HG03442 (cell line): Measurements from ENCODE around the gene PCSK2.

Experiments
- ATAC-seq: cut with Tn5 transposase; IDR thresholded peaks from one replicate; pipeline ENCODE4 v1.9.1; 2021; ENCODE audit warnings: mild to moderate bottlenecking, moderate library complexity; ENCODE audit not compliant: unreplicated experiment

PCSK2 gene

GRCh38 chr20:17327185-17328148, 100.6 kb downstream of the PCSK2 start:
- no peak for ATAC-seq

- no peak for ATAC-seq
These were observed 108.1 kb downstream of the PCSK2 start for GRCh38 chr20:17334932-17335331.

- ATAC-seq, result no peak
These were observed 112.2 kb downstream of the PCSK2 start for GRCh38 chr20:17339000-17339399.

GRCh38 chr20:17343091-17343490, 116.3 kb downstream of the PCSK2 start:
- ATAC-seq, result no peak

GRCh38 chr20:17343656-17344452, 117.0 kb downstream of the PCSK2 start:
- no peak for ATAC-seq

GRCh38 chr20:17344790-17345189, 118.0 kb downstream of the PCSK2 start:
- ATAC-seq, result no peak

GRCh38 chr20:17345321-17345720, 118.5 kb downstream of the PCSK2 start:
- no peak for ATAC-seq

GRCh38 chr20:17350321-17350720, 123.5 kb downstream of the PCSK2 start:
- no peak for ATAC-seq

- no peak for ATAC-seq
These were observed 130.4 kb downstream of the PCSK2 start for GRCh38 chr20:17357238-17357637.

GRCh38 chr20:17358854-17359253, 132.0 kb downstream of the PCSK2 start:
- no peak for ATAC-seq

GRCh38 chr20:17364681-17365080, 137.8 kb downstream of the PCSK2 start:
- no peak for ATAC-seq

GRCh38 chr20:17365831-17366230, 139.0 kb downstream of the PCSK2 start:
- ATAC-seq, result no peak

- no peak for ATAC-seq
These were observed 142.7 kb downstream of the PCSK2 start for GRCh38 chr20:17369506-17369905.

GRCh38 chr20:17372806-17373440, 146.1 kb downstream of the PCSK2 start:
- ATAC-seq, result no peak

GRCh38 chr20:17374086-17374485, 147.2 kb downstream of the PCSK2 start:
- no peak for ATAC-seq

GRCh38 chr20:17376031-17376430, 149.2 kb downstream of the PCSK2 start:
- ATAC-seq, result no peak

GRCh38 chr20:17377231-17377630, 150.4 kb downstream of the PCSK2 start:
- ATAC-seq, result no peak

- ATAC-seq, result no peak
These were observed 152.8 kb downstream of the PCSK2 start for GRCh38 chr20:17379651-17380050.

- no peak for ATAC-seq
These were observed 154.0 kb downstream of the PCSK2 start for GRCh38 chr20:17380801-17381200.

GRCh38 chr20:17381724-17382123, 154.9 kb downstream of the PCSK2 start:
- no peak for ATAC-seq

GRCh38 chr20:17385798-17386197, 159.0 kb downstream of the PCSK2 start:
- no peak for ATAC-seq
